Spleen (tissue), 11 donors: ENCODE data around the gene RETREG2. TPM values are rescaled to one million over a fixed set of nuclear protein-coding genes. Genes with fewer than 3 reads are reported as not detected.

Source experiments
- DNase-seq: peaks from one replicate; pipeline ENCODE4 v3.0.0-alpha.2; 2020
- H3K27ac ChIP-seq, 8 donors: fragments of 200-600 bp; sonication (generic) in 7 of 8; 1 replicate in 4 of 8; 2 replicates in 4 of 8; pipeline versions ENCODE4 v1.5.0 to v1.8.0; 2016 to 2021; ENCODE audit warnings: inconsistent platforms in 4 of 8, mild to moderate bottlenecking in 4 of 8, moderate library complexity in 1 of 8
- H3K27me3 ChIP-seq, 7 donors: fragments of 200-600 bp; sonication (generic) in 6 of 7; replicated peaks in 1 of 7; 1 replicate in 4 of 7; 2 replicates in 3 of 7; pipeline versions ENCODE4 v1.5.0 to v1.8.0; 2016 to 2021; ENCODE audit warnings: inconsistent platforms in 3 of 7, mild to moderate bottlenecking in 1 of 7
- H3K36me3 ChIP-seq, 6 donors: fragments of 200-600 bp; sonication (generic) in 5 of 6; 1 replicate in 4 of 6; 2 replicates in 2 of 6; pipeline versions ENCODE4 v1.5.0 to v1.8.0; 2016 to 2021; ENCODE audit warnings: inconsistent platforms in 2 of 6
- H3K4me1 ChIP-seq, 6 donors: fragments of 200-600 bp; sonication (generic) in 5 of 6; 1 replicate in 3 of 6; 2 replicates in 3 of 6; pipeline versions ENCODE4 v1.5.0 to v1.8.0; 2016 to 2021; ENCODE audit warnings: inconsistent platforms in 3 of 6
- H3K4me3 ChIP-seq, 8 donors: fragments of 200-600 bp; sonication (generic) in 7 of 8; 1 replicate in 4 of 8; 2 replicates in 4 of 8; pipeline versions ENCODE4 v1.5.0 to v1.8.0; 2016 to 2021; ENCODE audit warnings: inconsistent platforms in 4 of 8, mild to moderate bottlenecking in 4 of 8, moderate library complexity in 2 of 8
- H3K9me3 ChIP-seq, 8 donors: fragments of 200-600 bp; sonication (generic) in 7 of 8; 1 replicate in 4 of 8; 2 replicates in 4 of 8; pipeline versions ENCODE4 v1.5.0 to v1.8.0; 2016 to 2021; ENCODE audit warnings: inconsistent platforms in 4 of 8
- POLR2A ChIP-seq, 3 donors: fragments of 450-650 bp; IDR thresholded peaks; one replicate each; pipeline ENCODE4 v1.5.1; 2017; ENCODE audit warnings: antibody characterized with exemption in 3 of 3, mild to moderate bottlenecking in 1 of 3
- POLR2AphosphoS5 ChIP-seq, 3 donors: sonication (generic); formaldehyde crosslinking; IDR thresholded peaks; one replicate each; pipeline ENCODE4 v1.5.1; 2017; ENCODE audit warnings: antibody characterized with exemption in 3 of 3
- WGBS, 5 donors: extraction: QIAGEN DNeasy Blood & Tissue Kit in 3 of 5; methylation state at CpG; one replicate each; pipeline versions ENCODE4 v1.1.5 to v1.1.7; 2013 to 2018; 5-methylcytosine and 5-hydroxymethylcytosine counted together
- intact Hi-C: fragments of 100-400 bp; cut with DNase I; formaldehyde crosslinking; loops from one replicate; pipeline ENCODE4 v1.15.0; 2023; ENCODE audit warnings: low total_unique reads
- polyA plus RNA-seq, 3 donors: library from polyadenylated mRNA; stranded (reverse); fragments of 200-250 nt; gene quantifications; one replicate each; pipeline ENCODE4 v1.2.1, GENCODE V29; 2013
- total RNA-seq, 7 donors: library from RNA; depleted of rRNA in 3 of 7; stranded (reverse); fragments of >200 nt in 3 of 7; fragmentation: NEBNext Ultra II Directional in 4 of 7; extraction: Animal tissue kit (Norgen Biotek cat#: 25700) in 4 of 7; gene quantifications; one replicate each; pipeline versions ENCODE4 v1.1.0 to v1.2.1, GENCODE V29; 2016 to 2021
- TF ChIP-seq, protein P1 (sequence below), 11 experiments: fragments of 200-600 bp in 7 of 11; fragments of 450-650 bp in 4 of 11; sonication (generic) in 4 of 11; IDR thresholded peaks in 8 of 11; conservative IDR thresholded peaks in 3 of 11; 1 replicate in 7 of 11; 2 replicates in 4 of 11; pipeline versions ENCODE4 v1.4.0 to v1.8.0; 2016 to 2021; ENCODE audit warnings: antibody characterized with exemption in 11 of 11, inconsistent platforms in 4 of 11, mild to moderate bottlenecking in 1 of 11
- donor health status: healthy with polysubstance abuse.
- donor health status: DM: no; HTN: no; CAD: no; lungs with moderate emphysema.
- donor health status: DM: no; HTN: no; CAD: no.
- donor health status: Bipolar disorder and iron deficiency.
- donor health status: healthy.
- donor health status: DM: no; HTN: no; CAD: no.
- donor health status: DM: yes; HTN: yes; CAD: no.

RETREG2 gene
- total and polyA plus RNA-seq, 10 donors, result 30.0 to 101 (median 71.4) TPM

DNA sequence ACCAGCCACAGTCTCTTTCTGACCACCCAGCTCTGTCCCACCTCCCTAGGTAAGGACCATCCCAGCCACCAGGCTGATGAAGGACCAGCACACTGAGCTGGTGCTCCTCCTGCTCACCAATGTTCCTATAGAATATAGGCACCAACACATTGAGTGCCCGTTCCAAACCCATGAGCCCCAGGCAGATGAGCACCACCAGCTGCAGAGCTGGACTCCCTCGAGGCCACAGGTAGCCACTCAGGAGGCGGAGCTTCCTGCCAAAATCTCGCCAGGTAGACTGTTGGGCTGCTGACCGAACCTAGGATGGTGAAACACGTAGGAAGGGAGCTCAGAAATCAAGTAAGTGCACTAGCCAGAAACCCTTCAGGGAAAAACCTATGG, 38.5 kb downstream of the RETREG2 start:
- Histone ChIP-seq H3K9me3 (no peaks in the 10 kb centered on the region), H3K36me3 (peaks cover 0 to 68% (median 19%) of the 10 kb centered on the region in 6 donors), H3K27me3 (no peaks in the 10 kb centered on the region), H3K4me1 (peaks cover 23 to 67% (median 31%) of the 10 kb centered on the region in 6 donors), H3K27ac (no peak overlapping the region), H3K4me3 (no peak overlapping the region)
- DNase-seq, result no peak
- TF ChIP-seq, protein P1, sequence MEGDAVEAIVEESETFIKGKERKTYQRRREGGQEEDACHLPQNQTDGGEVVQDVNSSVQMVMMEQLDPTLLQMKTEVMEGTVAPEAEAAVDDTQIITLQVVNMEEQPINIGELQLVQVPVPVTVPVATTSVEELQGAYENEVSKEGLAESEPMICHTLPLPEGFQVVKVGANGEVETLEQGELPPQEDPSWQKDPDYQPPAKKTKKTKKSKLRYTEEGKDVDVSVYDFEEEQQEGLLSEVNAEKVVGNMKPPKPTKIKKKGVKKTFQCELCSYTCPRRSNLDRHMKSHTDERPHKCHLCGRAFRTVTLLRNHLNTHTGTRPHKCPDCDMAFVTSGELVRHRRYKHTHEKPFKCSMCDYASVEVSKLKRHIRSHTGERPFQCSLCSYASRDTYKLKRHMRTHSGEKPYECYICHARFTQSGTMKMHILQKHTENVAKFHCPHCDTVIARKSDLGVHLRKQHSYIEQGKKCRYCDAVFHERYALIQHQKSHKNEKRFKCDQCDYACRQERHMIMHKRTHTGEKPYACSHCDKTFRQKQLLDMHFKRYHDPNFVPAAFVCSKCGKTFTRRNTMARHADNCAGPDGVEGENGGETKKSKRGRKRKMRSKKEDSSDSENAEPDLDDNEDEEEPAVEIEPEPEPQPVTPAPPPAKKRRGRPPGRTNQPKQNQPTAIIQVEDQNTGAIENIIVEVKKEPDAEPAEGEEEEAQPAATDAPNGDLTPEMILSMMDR (IDR thresholded peaks at IDR 0.05 in 8 of 11, conservative IDR thresholded peaks at IDR 0.05 in 3 of 11), result no peak
- TF ChIP-seq POLR2A (IDR thresholded peaks at IDR 0.05) (no peak), POLR2AphosphoS5 (IDR thresholded peaks at IDR 0.05) (no peak)
- intact Hi-C loops, result no loop called here
- 83 to 92% (median 87%) methylated on average over 5 to 6 of the region's 6 CpGs for WGBS, 5 donors

DNA sequence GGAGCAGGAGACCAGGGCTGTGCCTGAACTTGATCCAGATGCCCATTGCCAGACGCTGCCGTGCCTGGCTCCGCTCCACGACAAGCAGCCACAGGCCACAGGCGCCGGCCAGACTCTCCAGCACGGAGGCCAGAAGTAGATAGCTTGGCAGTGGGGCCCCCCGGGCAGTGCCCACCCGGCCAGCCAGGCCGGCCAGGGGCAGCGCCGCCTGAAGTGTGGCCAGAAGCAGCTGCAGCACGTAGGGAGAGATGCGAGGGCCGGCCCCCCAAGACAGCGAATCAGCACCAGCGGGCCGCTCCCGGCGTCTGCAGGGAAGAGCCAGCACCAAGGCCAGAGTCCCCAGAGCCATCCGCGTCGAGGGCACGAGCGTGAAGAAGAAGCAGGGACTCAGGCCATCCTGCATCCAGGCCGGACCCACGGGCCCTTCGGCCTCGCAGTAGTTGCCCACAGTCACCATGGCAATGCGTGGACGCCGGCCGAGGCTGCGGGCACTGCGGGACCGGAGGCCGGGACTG, 40.2 kb downstream of the RETREG2 start:
- intact Hi-C loops, result no loop called here
- H3K27me3 ChIP-seq, result no peaks in the 10 kb centered on the region
- peaks cover 23 to 55% (median 31%) of the 10 kb centered on the region in 6 donors for H3K4me1 ChIP-seq
- no peak for DNase-seq
- peak overlapping the region; percentile 52 to 93 (median 61) for H3K4me3 ChIP-seq
- peak overlapping the region; percentile 68 to 90 (median 84) for H3K27ac ChIP-seq
- H3K36me3 ChIP-seq, result peaks cover 0 to 71% (median 36%) of the 10 kb centered on the region in 6 donors
- WGBS, 5 donors, result 0 to 2% (median 1%) methylated on average over 28 to 37 of the region's 37 CpGs; no CpG with 5 or more reads in 1 of the 5 donors
- TF ChIP-seq POLR2A (IDR thresholded peaks at IDR 0.05) (no peak), POLR2AphosphoS5 (IDR thresholded peaks at IDR 0.05) (no peak)
- TF ChIP-seq, protein P1 (IDR thresholded peaks at IDR 0.05 in 8 of 11, conservative IDR thresholded peaks at IDR 0.05 in 3 of 11), result no peak
- no peaks in the 10 kb centered on the region for H3K9me3 ChIP-seq

DNA sequence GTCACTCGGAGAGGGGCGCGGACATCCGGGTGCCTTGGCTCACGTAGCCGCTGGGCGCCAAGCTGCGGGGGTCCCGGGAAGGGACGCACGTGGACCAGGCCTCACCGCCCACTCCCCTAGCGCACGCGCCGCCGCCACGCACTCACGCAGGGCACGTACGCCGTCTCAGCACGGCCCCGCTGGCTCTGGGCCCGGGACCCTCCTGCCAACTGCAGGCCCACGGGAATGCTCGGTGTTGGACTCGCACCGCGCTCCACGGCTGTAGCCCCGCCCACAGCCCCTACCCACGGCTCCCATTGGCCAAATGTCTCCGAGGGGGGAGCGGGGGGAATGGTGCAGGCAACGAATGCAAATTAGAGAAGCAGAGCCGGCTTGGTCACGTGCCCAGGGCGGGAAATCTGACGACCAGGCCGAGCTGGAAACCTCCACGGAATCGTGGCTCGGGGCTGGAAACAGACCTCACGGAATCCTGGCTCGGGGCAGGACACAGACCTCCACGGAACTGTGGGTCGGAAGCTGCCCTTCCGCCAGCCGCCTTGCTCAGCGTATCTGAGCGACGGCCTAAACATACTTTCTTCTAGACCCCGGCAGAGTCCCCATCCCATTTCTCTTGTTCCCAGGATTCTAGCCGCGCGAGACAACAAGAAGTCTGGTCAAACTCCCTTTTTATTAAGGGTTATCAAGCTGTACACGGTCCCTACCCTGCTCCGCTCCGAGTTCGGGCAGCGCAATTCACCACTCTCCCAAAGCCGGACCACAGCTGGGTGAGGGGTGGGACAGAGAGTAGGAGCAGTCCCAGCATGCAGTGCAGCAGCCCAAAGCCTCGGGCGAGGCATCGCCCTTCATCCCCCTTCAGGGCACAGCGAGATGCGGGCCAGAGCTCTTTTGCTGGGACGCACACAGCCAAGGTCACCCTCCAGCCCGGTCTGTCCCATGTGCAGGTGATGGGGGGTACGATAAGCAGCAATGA, 40.9 kb downstream of the RETREG2 start, which contains the start of gene ABCB6:
TSS of gene ABCB6 (minus strand) at position 227 of the 970 bp plus-strand sequence. CDS start 285 bp downstream, outside the sequence.
- Histone ChIP-seq H3K9me3 (no peaks in the 10 kb centered on the region), H3K27me3 (no peaks in the 10 kb centered on the region), H3K4me3 (peak within 1 kb of the TSS; percentile 52 to 93 (median 61)), H3K4me1 (peaks cover 23 to 53% (median 31%) of the 10 kb centered on the region in 6 donors), H3K27ac (peak within 1 kb of the TSS; percentile 68 to 90 (median 84)), H3K36me3 (peaks cover 0 to 71% (median 43%) of the 10 kb centered on the region in 6 donors)
- intact Hi-C loops, result no loop called here
- peak; percentile 97 for DNase-seq
- TF ChIP-seq POLR2AphosphoS5 (IDR thresholded peaks at IDR 0.05) (peak; percentile 91 to 94 (median 94)), POLR2A (IDR thresholded peaks at IDR 0.05) (peak in 1 of 3 donors; percentile 14)
- TF ChIP-seq, protein P1 (IDR thresholded peaks at IDR 0.05 in 8 of 11, conservative IDR thresholded peaks at IDR 0.05 in 3 of 11), result no peak
- 14 to 29% (median 16%) methylated on average over 37 to 71 of the region's 71 CpGs for WGBS, 5 donors
